Endothelial cell of umbilical vein (primary cell): ENCODE results near the gene GFOD1.

Experiments used
- CTCF ChIP-seq, 2 donors: IDR thresholded peaks; 1 replicate in 1 of 2; 2 replicates in 1 of 2; pipeline ENCODE4 v1.5.1; 2011; ENCODE audit warnings: low read length in 2 of 2, mild to moderate bottlenecking in 2 of 2, moderate library complexity in 2 of 2, control low read depth in 1 of 2, inconsistent platforms in 1 of 2, low read depth in 1 of 2; ENCODE audit not compliant: insufficient read depth in 1 of 2; ENCODE audit errors: extremely low read depth in 1 of 2
- MYC ChIP-seq: IDR thresholded peaks from one replicate; pipeline ENCODE4 v1.6.1; 2011; ENCODE audit warnings: mild to moderate bottlenecking, low read depth, low read length
- POLR2A ChIP-seq: IDR thresholded peaks from 2 replicates; pipeline ENCODE4 v1.6.1; 2012; ENCODE audit warnings: low read depth, mild to moderate bottlenecking, control low read depth, low read length
- POLR2AphosphoS5 ChIP-seq: IDR thresholded peaks from 2 replicates; pipeline ENCODE4 v1.6.1; 2012; ENCODE audit warnings: low read depth, mild to moderate bottlenecking, control low read depth, low read length, moderate library complexity; ENCODE audit not compliant: insufficient read depth

GRCh38 chr6:13513626-13514502 is 26.5 kb upstream of the GFOD1 start:
- TF ChIP-seq CTCF (IDR thresholded peaks at IDR 0.05; ENCODE audit: extremely low read depth in 1 of 2, insufficient read depth in 1 of 2, low read depth in 1 of 2, low read length in 2 of 2), result no peak
- no peak for TF ChIP-seq POLR2A
- TF ChIP-seq MYC, result no peak
- no peak for TF ChIP-seq POLR2AphosphoS5
